Measurements from ENCODE around the gene DEFB132. TPM values are rescaled to one million over a fixed set of nuclear protein-coding genes. Genes with fewer than 3 reads are reported as not detected.

The DEFB132 gene
- polyA plus RNA-seq, 1 of the 3 experiments (the other 2 are of a cell fraction) = not detected

GRCh38 chr20:259981-260380, 2.5 kb downstream of the DEFB132 start:
- no peak for DNase-seq
- Histone ChIP-seq H3K9me3 (no peaks in the 10 kb centered on the region), H3K27me3 (ENCODE audit: insufficient read depth) (peaks cover 7% of the 10 kb centered on the region; the same call in 1 of the 2 replicates), H3K27ac (ENCODE audit: low read depth in 2 of 2, low read length in 1 of 2) (no peak overlapping the region), H3K4me3 (ENCODE audit: low read depth in 2 of 2, low read length in 1 of 2) (no peak overlapping the region), H4K20me1 (ENCODE audit: insufficient read depth) (no peaks in the 10 kb centered on the region), H3K4me1 (ENCODE audit: control insufficient read depth in 1 of 2, insufficient read depth in 2 of 2, low read depth in 1 of 2, low read length in 1 of 2) (peaks cover 0 to 12% of the 10 kb centered on the region in 2 experiments; a peak in 1 of 4 replicates), H3K9ac (no peak overlapping the region), H3K9me2 (no peaks in the 10 kb centered on the region), H3K36me3 (replicated peaks in 1 of 2; ENCODE audit: control insufficient read depth in 1 of 2, insufficient read depth in 2 of 2, low read length in 1 of 2) (no peaks in the 10 kb centered on the region), H3K4me2 (no peak overlapping the region), H3F3A (replicated peaks; ENCODE audit: insufficient read depth) (no peaks in the 10 kb centered on the region), H3K79me2 (ENCODE audit: insufficient read depth) (no peaks in the 10 kb centered on the region), H2AFZ (ENCODE audit: low read depth) (no peak overlapping the region)
- CTCF ChIA-PET = no interaction called here
- POLR2A ChIA-PET = no interaction called here
- WGBS (ENCODE audit: low lambda C conversion rate) = 29% methylated on average over 2 of the region's 2 CpGs
- TF ChIP-seq CHD2 (IDR thresholded peaks at IDR 0.05; ENCODE audit: low read length, partially characterized antibody) = no peak
- TF ChIP-seq ELF1 (IDR thresholded peaks at IDR 0.05) = no peak
- TF ChIP-seq TCF12 (IDR thresholded peaks at IDR 0.05) = no peak
- TF ChIP-seq EZH2phosphoT487 (IDR thresholded peaks at IDR 0.05; ENCODE audit: borderline replicate concordance, low read depth) = no peak
- no peak for TF ChIP-seq TAF1 (IDR thresholded peaks at IDR 0.05; ENCODE audit: borderline replicate concordance, low read depth, low read length)
- no peak for TF ChIP-seq SIN3A (IDR thresholded peaks at IDR 0.05; ENCODE audit: borderline replicate concordance, low read depth, low read length)
- TF ChIP-seq RFX5 (IDR thresholded peaks at IDR 0.05; ENCODE audit: low read length) = no peak

- DNase-seq = no peak
- 47% methylated on average over 3 of the region's 13 CpGs for WGBS (ENCODE audit: low lambda C conversion rate)
- Histone ChIP-seq H4K20me1 (ENCODE audit: insufficient read depth) (no peaks in the 10 kb centered on the region), H3K36me3 (replicated peaks in 1 of 2; ENCODE audit: control insufficient read depth in 1 of 2, insufficient read depth in 2 of 2, low read length in 1 of 2) (no peaks in the 10 kb centered on the region), H3K9ac (no peak overlapping the region), H3K9me2 (no peaks in the 10 kb centered on the region), H3F3A (replicated peaks; ENCODE audit: insufficient read depth) (peaks cover 3% of the 10 kb centered on the region), H3K27ac (ENCODE audit: low read depth in 2 of 2, low read length in 1 of 2) (no peak overlapping the region), H3K4me3 (ENCODE audit: low read depth in 2 of 2, low read length in 1 of 2) (no peak overlapping the region), H3K4me1 (ENCODE audit: control insufficient read depth in 1 of 2, insufficient read depth in 2 of 2, low read depth in 1 of 2, low read length in 1 of 2) (peaks cover 0 to 3% of the 10 kb centered on the region in 2 experiments; a peak in 1 of 4 replicates), H3K79me2 (ENCODE audit: insufficient read depth) (no peaks in the 10 kb centered on the region), H3K4me2 (no peak overlapping the region), H2AFZ (ENCODE audit: low read depth) (no peak overlapping the region), H3K9me3 (no peaks in the 10 kb centered on the region), H3K27me3 (ENCODE audit: insufficient read depth) (peaks cover 6% of the 10 kb centered on the region; the same call in 1 of the 2 replicates)
- ChIA-PET POLR2A (no interaction called here), CTCF (interaction anchor here (1.5 to 3.4 kb wide), 3 partner anchors 52 to 67 kb away, joined by 4 to 30 read pairs (median 8); no protein-coding TSS in a partner anchor)
- TF ChIP-seq FOSL2 (IDR thresholded peaks at IDR 0.05; ENCODE audit: borderline replicate concordance, low read depth) = no peak
- TF ChIP-seq, protein P1, sequence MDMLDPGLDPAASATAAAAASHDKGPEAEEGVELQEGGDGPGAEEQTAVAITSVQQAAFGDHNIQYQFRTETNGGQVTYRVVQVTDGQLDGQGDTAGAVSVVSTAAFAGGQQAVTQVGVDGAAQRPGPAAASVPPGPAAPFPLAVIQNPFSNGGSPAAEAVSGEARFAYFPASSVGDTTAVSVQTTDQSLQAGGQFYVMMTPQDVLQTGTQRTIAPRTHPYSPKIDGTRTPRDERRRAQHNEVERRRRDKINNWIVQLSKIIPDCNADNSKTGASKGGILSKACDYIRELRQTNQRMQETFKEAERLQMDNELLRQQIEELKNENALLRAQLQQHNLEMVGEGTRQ (IDR thresholded peaks at IDR 0.05; ENCODE audit: borderline replicate concordance, low read depth, low read length) = no peak
- TF ChIP-seq CTCF (IDR thresholded peaks at IDR 0.05) = no peak
- no peak for TF ChIP-seq EP300 (IDR thresholded peaks at IDR 0.05; ENCODE audit: borderline replicate concordance in 1 of 2, low read depth in 1 of 2, low read length in 1 of 2)
- TF ChIP-seq, protein P2, sequence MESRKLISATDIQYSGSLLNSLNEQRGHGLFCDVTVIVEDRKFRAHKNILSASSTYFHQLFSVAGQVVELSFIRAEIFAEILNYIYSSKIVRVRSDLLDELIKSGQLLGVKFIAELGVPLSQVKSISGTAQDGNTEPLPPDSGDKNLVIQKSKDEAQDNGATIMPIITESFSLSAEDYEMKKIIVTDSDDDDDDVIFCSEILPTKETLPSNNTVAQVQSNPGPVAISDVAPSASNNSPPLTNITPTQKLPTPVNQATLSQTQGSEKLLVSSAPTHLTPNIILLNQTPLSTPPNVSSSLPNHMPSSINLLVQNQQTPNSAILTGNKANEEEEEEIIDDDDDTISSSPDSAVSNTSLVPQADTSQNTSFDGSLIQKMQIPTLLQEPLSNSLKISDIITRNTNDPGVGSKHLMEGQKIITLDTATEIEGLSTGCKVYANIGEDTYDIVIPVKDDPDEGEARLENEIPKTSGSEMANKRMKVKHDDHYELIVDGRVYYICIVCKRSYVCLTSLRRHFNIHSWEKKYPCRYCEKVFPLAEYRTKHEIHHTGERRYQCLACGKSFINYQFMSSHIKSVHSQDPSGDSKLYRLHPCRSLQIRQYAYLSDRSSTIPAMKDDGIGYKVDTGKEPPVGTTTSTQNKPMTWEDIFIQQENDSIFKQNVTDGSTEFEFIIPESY (IDR thresholded peaks at IDR 0.05; ENCODE audit: borderline replicate concordance, low read depth) = no peak
- TF ChIP-seq, protein P3, sequence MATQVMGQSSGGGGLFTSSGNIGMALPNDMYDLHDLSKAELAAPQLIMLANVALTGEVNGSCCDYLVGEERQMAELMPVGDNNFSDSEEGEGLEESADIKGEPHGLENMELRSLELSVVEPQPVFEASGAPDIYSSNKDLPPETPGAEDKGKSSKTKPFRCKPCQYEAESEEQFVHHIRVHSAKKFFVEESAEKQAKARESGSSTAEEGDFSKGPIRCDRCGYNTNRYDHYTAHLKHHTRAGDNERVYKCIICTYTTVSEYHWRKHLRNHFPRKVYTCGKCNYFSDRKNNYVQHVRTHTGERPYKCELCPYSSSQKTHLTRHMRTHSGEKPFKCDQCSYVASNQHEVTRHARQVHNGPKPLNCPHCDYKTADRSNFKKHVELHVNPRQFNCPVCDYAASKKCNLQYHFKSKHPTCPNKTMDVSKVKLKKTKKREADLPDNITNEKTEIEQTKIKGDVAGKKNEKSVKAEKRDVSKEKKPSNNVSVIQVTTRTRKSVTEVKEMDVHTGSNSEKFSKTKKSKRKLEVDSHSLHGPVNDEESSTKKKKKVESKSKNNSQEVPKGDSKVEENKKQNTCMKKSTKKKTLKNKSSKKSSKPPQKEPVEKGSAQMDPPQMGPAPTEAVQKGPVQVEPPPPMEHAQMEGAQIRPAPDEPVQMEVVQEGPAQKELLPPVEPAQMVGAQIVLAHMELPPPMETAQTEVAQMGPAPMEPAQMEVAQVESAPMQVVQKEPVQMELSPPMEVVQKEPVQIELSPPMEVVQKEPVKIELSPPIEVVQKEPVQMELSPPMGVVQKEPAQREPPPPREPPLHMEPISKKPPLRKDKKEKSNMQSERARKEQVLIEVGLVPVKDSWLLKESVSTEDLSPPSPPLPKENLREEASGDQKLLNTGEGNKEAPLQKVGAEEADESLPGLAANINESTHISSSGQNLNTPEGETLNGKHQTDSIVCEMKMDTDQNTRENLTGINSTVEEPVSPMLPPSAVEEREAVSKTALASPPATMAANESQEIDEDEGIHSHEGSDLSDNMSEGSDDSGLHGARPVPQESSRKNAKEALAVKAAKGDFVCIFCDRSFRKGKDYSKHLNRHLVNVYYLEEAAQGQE (IDR thresholded peaks at IDR 0.05; ENCODE audit: low read depth, low read length) = no peak
- TF ChIP-seq CHD2 (IDR thresholded peaks at IDR 0.05; ENCODE audit: low read length, partially characterized antibody) = no peak
- TF ChIP-seq TCF12 (IDR thresholded peaks at IDR 0.05) = no peak
- no peak for TF ChIP-seq EZH2phosphoT487 (IDR thresholded peaks at IDR 0.05; ENCODE audit: borderline replicate concordance, low read depth)
- TF ChIP-seq, protein P4, sequence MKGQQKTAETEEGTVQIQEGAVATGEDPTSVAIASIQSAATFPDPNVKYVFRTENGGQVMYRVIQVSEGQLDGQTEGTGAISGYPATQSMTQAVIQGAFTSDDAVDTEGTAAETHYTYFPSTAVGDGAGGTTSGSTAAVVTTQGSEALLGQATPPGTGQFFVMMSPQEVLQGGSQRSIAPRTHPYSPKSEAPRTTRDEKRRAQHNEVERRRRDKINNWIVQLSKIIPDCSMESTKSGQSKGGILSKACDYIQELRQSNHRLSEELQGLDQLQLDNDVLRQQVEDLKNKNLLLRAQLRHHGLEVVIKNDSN (IDR thresholded peaks at IDR 0.05; ENCODE audit: borderline replicate concordance, low read depth) = no peak
- TF ChIP-seq GABPA (IDR thresholded peaks at IDR 0.05; ENCODE audit: low read depth) = no peak
- TF ChIP-seq RXRA (IDR thresholded peaks at IDR 0.05; ENCODE audit: borderline replicate concordance, low read depth) = no peak
- no peak for TF ChIP-seq FOXJ3 (CRISPR knock-in tag; IDR thresholded peaks at IDR 0.05)
- TF ChIP-seq FOXM1 (IDR thresholded peaks at IDR 0.05; ENCODE audit: low read depth) = no peak
Observed at GRCh38 chr20:263701-264100, 6.2 kb downstream of the DEFB132 start.
